HG03520 (cell line): ENCODE measurements around the gene SGO1.

Experiments
- ATAC-seq: cut with Tn5 transposase; IDR thresholded peaks from one replicate; pipeline ENCODE4 v1.9.1; 2021; ENCODE audit warnings: mild to moderate bottlenecking, moderate library complexity; ENCODE audit not compliant: unreplicated experiment

SGO1 gene

GRCh38 chr3:20160230-20160629 lies 25.8 kb downstream of the SGO1 start:
- ATAC-seq = no peak

GRCh38 chr3:20154928-20155327 lies 31.1 kb downstream of the SGO1 start:
- no peak for ATAC-seq

- no peak for ATAC-seq
Measured at GRCh38 chr3:20154078-20154477, 31.9 kb downstream of the SGO1 start.

GRCh38 chr3:20148466-20148865 lies 37.5 kb downstream of the SGO1 start:
- ATAC-seq = no peak

GRCh38 chr3:20147361-20147760 lies 38.6 kb downstream of the SGO1 start:
- no peak for ATAC-seq

GRCh38 chr3:20146301-20146700 lies 39.7 kb downstream of the SGO1 start:
- no peak for ATAC-seq

GRCh38 chr3:20145874-20146273 lies 40.1 kb downstream of the SGO1 start:
- no peak for ATAC-seq

GRCh38 chr3:20143519-20143918 lies 42.5 kb downstream of the SGO1 start:
- no peak for ATAC-seq

- no peak for ATAC-seq
Measured at GRCh38 chr3:20142517-20142916, 43.5 kb downstream of the SGO1 start.

- no peak for ATAC-seq
Measured at GRCh38 chr3:20141851-20142250, 44.2 kb downstream of the SGO1 start.

- no peak for ATAC-seq
Measured at GRCh38 chr3:20141316-20141715, 44.7 kb downstream of the SGO1 start.

GRCh38 chr3:20140881-20141280 lies 45.1 kb downstream of the SGO1 start:
- no peak for ATAC-seq

- ATAC-seq = no peak
Measured at GRCh38 chr3:20137647-20138046, 48.4 kb downstream of the SGO1 start.

GRCh38 chr3:20136231-20136630 lies 49.8 kb downstream of the SGO1 start:
- no peak for ATAC-seq

GRCh38 chr3:20130106-20130505 lies 55.9 kb downstream of the SGO1 start:
- no peak for ATAC-seq

GRCh38 chr3:20128358-20128757 lies 57.6 kb downstream of the SGO1 start:
- ATAC-seq = no peak

- peak; percentile 100 for ATAC-seq
Measured at GRCh38 chr3:20125897-20126296, 60.1 kb downstream of the SGO1 start.

GRCh38 chr3:20125289-20125688 lies 60.7 kb downstream of the SGO1 start:
- ATAC-seq = no peak

GRCh38 chr3:20123131-20123652 lies 62.8 kb downstream of the SGO1 start:
- no peak for ATAC-seq

- ATAC-seq = no peak
Measured at GRCh38 chr3:20121088-20121487, 64.9 kb downstream of the SGO1 start.
